ENCODE results near the gene PHAF1.

- no peak for TF ChIP-seq RAD21 (IDR thresholded peaks at IDR 0.05; ENCODE audit: low read depth)
- TF ChIP-seq, protein P1, sequence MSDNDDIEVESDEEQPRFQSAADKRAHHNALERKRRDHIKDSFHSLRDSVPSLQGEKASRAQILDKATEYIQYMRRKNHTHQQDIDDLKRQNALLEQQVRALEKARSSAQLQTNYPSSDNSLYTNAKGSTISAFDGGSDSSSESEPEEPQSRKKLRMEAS (IDR thresholded peaks at IDR 0.05): no peak
- TF ChIP-seq, protein P2, sequence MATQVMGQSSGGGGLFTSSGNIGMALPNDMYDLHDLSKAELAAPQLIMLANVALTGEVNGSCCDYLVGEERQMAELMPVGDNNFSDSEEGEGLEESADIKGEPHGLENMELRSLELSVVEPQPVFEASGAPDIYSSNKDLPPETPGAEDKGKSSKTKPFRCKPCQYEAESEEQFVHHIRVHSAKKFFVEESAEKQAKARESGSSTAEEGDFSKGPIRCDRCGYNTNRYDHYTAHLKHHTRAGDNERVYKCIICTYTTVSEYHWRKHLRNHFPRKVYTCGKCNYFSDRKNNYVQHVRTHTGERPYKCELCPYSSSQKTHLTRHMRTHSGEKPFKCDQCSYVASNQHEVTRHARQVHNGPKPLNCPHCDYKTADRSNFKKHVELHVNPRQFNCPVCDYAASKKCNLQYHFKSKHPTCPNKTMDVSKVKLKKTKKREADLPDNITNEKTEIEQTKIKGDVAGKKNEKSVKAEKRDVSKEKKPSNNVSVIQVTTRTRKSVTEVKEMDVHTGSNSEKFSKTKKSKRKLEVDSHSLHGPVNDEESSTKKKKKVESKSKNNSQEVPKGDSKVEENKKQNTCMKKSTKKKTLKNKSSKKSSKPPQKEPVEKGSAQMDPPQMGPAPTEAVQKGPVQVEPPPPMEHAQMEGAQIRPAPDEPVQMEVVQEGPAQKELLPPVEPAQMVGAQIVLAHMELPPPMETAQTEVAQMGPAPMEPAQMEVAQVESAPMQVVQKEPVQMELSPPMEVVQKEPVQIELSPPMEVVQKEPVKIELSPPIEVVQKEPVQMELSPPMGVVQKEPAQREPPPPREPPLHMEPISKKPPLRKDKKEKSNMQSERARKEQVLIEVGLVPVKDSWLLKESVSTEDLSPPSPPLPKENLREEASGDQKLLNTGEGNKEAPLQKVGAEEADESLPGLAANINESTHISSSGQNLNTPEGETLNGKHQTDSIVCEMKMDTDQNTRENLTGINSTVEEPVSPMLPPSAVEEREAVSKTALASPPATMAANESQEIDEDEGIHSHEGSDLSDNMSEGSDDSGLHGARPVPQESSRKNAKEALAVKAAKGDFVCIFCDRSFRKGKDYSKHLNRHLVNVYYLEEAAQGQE (IDR thresholded peaks at IDR 0.05; ENCODE audit: low read depth): no peak
These were observed 21.2 kb upstream of the PHAF1 start for GRCh38 chr16:67088551-67088950.

Data from Ishikawa (cell line).